HEK293 (cell line): ENCODE results near the gene ADGRG7.

Experiments used
- CTCF ChIA-PET: fragments of 350-600 bp; formaldehyde crosslinking; extraction: SDS; loops from one replicate; lab custom pipeline; 2021; ENCODE audit warnings: antibody characterized with exemption; lab: Yijun Ruan, JAX
- POLR2A ChIA-PET: fragments of 300-600 bp; formaldehyde crosslinking; extraction: SDS; loops from one replicate; lab custom pipeline; 2020; ENCODE audit warnings: antibody characterized with exemption, inconsistent platforms; lab: Yijun Ruan, JAX
- H3K27ac ChIP-seq: fragments of 200-500 bp; sonication (Bioruptor generic); 2 replicates; pipeline ENCODE4 v1.5.1; 2014; ENCODE audit warnings: low read depth, low read length, control low read depth, inconsistent platforms; ENCODE audit errors: extremely low read depth
- H3K36me3 ChIP-seq, 2 experiments: fragments of 200-500 bp in 1 of 2; sonication (Bioruptor generic) in 1 of 2; 1 replicate in 1 of 2; 2 replicates in 1 of 2; pipeline ENCODE4 v1.5.1; 2014 to 2017; ENCODE audit warnings: inconsistent platforms in 2 of 2, low read length in 2 of 2; ENCODE audit not compliant: control insufficient read depth in 2 of 2, insufficient read depth in 1 of 2
- H3K4me1 ChIP-seq: fragments of 200-500 bp; sonication (Bioruptor generic); 2 replicates; pipeline ENCODE4 v1.5.1; 2014; ENCODE audit warnings: mild to moderate bottlenecking, low read length, inconsistent platforms; ENCODE audit not compliant: control insufficient read depth, insufficient read depth
- H3K4me3 ChIP-seq: 2 replicates; pipeline ENCODE4 v1.5.1; 2011; ENCODE audit warnings: low read depth, mild to moderate bottlenecking, control low read depth, low read length, moderate library complexity
- H3K9me3 ChIP-seq: fragments of 200-500 bp; sonication (Bioruptor generic); 2 replicates; pipeline ENCODE4 v1.5.1; 2014; ENCODE audit warnings: low read depth, low read length, inconsistent platforms; ENCODE audit not compliant: control insufficient read depth, insufficient read depth
- ATF2 ChIP-seq: fragments of 450-650 bp; formaldehyde crosslinking; IDR thresholded peaks from 2 replicates; pipeline ENCODE4 v1.5.1; 2016; ENCODE audit warnings: missing biosample characterization, missing genetic modification characterization, low read depth
- INSM2 ChIP-seq: fragments of 450-650 bp; formaldehyde crosslinking; IDR thresholded peaks from 2 replicates; pipeline ENCODE4 v1.5.1; 2016; ENCODE audit warnings: missing biosample characterization, missing genetic modification characterization
- MYNN ChIP-seq: fragments of 450-650 bp; formaldehyde crosslinking; IDR thresholded peaks from 2 replicates; pipeline ENCODE4 v1.5.1; 2016; ENCODE audit warnings: missing biosample characterization, missing genetic modification characterization, borderline replicate concordance
- PRDM1 ChIP-seq: fragments of 450-650 bp; formaldehyde crosslinking; IDR thresholded peaks from 2 replicates; pipeline ENCODE4; 2016; ENCODE audit warnings: missing biosample characterization, missing genetic modification characterization
- PRDM2 ChIP-seq: fragments of 450-650 bp; formaldehyde crosslinking; IDR thresholded peaks from 2 replicates; pipeline ENCODE4 v1.5.1; 2016; ENCODE audit warnings: missing biosample characterization, missing genetic modification characterization, borderline replicate concordance
- TCF7L2 ChIP-seq: IDR thresholded peaks from 2 replicates; pipeline ENCODE4 v1.6.1; 2011; ENCODE audit warnings: low read depth, mild to moderate bottlenecking, inconsistent platforms, low read length, moderate library complexity, borderline replicate concordance
- ZNF132 ChIP-seq: fragments of 450-650 bp; formaldehyde crosslinking; IDR thresholded peaks from 2 replicates; pipeline ENCODE4 v1.5.1; 2017; ENCODE audit warnings: missing biosample characterization, missing genetic modification characterization, borderline replicate concordance
- ZNF157 ChIP-seq: fragments of 450-650 bp; formaldehyde crosslinking; IDR thresholded peaks from 2 replicates; pipeline ENCODE4 v1.5.1; 2016; ENCODE audit warnings: missing biosample characterization, missing genetic modification characterization
- ZNF16 ChIP-seq: fragments of 450-650 bp; formaldehyde crosslinking; IDR thresholded peaks from 2 replicates; pipeline ENCODE4 v1.5.1; 2016; ENCODE audit warnings: low read depth, missing biosample characterization, missing genetic modification characterization
- ZNF239 ChIP-seq: fragments of 450-650 bp; formaldehyde crosslinking; IDR thresholded peaks from 2 replicates; pipeline ENCODE4 v1.5.1; 2016; ENCODE audit warnings: missing biosample characterization, missing genetic modification characterization
- ZNF24 ChIP-seq: fragments of 450-650 bp; formaldehyde crosslinking; IDR thresholded peaks from 2 replicates; pipeline ENCODE4 v1.5.1; 2016; ENCODE audit warnings: missing biosample characterization, missing genetic modification characterization
- ZNF626 ChIP-seq: fragments of 450-650 bp; sonication (Bioruptor Pico); formaldehyde crosslinking; IDR thresholded peaks from 2 replicates; pipeline ENCODE4 v1.5.1; 2018; ENCODE audit warnings: missing biosample characterization, missing genetic modification characterization, inconsistent platforms
- ZNF658 ChIP-seq: fragments of 450-650 bp; formaldehyde crosslinking; IDR thresholded peaks from 2 replicates; pipeline ENCODE4; 2016; ENCODE audit warnings: missing biosample characterization, missing genetic modification characterization
- ZNF692 ChIP-seq: fragments of 450-650 bp; formaldehyde crosslinking; IDR thresholded peaks from 2 replicates; pipeline ENCODE4 v1.5.1; 2016; ENCODE audit warnings: missing biosample characterization, missing genetic modification characterization
- ZSCAN23 ChIP-seq: fragments of 450-650 bp; formaldehyde crosslinking; IDR thresholded peaks from 2 replicates; pipeline ENCODE4 v1.5.1; 2016; ENCODE audit warnings: missing biosample characterization, missing genetic modification characterization
- TF ChIP-seq, protein P1 (sequence below): fragments of 450-650 bp; IDR thresholded peaks from 2 replicates; pipeline ENCODE4 v1.5.1; 2018; ENCODE audit warnings: missing biosample characterization, missing genetic modification characterization
- TF ChIP-seq, protein P2 (sequence below): sonication (generic); formaldehyde crosslinking; IDR thresholded peaks from 2 replicates; pipeline ENCODE4 v1.8.1; 2022; ENCODE audit warnings: mild to moderate bottlenecking, moderate library complexity, missing genetic modification reagents
- TF ChIP-seq, protein P3 (sequence below): fragments of 450-650 bp; formaldehyde crosslinking; IDR thresholded peaks from 2 replicates; pipeline ENCODE4 v1.5.1; 2016; ENCODE audit warnings: missing biosample characterization, missing genetic modification characterization
- TF ChIP-seq, protein P4 (sequence below): fragments of 450-650 bp; formaldehyde crosslinking; IDR thresholded peaks from 2 replicates; pipeline ENCODE4 v1.5.1; 2016; ENCODE audit warnings: missing biosample characterization, missing genetic modification characterization

The ADGRG7 gene

DNA sequence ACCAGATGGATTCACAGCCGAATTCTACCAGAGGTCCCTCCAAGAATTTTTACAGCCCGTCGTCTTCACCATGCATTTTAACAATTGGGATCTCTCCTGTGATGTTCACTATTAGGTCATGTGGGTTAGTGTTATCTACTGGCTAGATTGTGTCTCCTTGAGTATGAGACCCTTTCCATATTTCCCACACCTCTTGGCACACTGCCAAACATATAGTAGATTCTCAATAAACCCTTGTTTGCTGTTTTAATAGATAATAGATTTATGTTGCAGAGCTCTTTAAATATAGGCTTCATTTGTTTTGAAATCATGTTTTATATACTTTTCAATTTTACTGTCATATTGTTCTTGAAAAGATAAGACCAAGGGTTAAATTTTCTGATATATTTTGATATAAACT is 34.9 kb upstream of the ADGRG7 start (continued):
- TF ChIP-seq, protein P1, sequence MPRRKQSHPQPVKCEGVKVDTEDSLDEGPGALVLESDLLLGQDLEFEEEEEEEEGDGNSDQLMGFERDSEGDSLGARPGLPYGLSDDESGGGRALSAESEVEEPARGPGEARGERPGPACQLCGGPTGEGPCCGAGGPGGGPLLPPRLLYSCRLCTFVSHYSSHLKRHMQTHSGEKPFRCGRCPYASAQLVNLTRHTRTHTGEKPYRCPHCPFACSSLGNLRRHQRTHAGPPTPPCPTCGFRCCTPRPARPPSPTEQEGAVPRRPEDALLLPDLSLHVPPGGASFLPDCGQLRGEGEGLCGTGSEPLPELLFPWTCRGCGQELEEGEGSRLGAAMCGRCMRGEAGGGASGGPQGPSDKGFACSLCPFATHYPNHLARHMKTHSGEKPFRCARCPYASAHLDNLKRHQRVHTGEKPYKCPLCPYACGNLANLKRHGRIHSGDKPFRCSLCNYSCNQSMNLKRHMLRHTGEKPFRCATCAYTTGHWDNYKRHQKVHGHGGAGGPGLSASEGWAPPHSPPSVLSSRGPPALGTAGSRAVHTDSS = no peak
- TF ChIP-seq ZNF157 = no peak
- TF ChIP-seq, protein P2, sequence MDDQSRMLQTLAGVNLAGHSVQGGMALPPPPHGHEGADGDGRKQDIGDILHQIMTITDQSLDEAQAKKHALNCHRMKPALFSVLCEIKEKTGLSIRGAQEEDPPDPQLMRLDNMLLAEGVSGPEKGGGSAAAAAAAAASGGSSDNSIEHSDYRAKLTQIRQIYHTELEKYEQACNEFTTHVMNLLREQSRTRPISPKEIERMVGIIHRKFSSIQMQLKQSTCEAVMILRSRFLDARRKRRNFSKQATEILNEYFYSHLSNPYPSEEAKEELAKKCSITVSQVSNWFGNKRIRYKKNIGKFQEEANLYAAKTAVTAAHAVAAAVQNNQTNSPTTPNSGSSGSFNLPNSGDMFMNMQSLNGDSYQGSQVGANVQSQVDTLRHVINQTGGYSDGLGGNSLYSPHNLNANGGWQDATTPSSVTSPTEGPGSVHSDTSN (CRISPR knock-in tag) = no peak

DNA sequence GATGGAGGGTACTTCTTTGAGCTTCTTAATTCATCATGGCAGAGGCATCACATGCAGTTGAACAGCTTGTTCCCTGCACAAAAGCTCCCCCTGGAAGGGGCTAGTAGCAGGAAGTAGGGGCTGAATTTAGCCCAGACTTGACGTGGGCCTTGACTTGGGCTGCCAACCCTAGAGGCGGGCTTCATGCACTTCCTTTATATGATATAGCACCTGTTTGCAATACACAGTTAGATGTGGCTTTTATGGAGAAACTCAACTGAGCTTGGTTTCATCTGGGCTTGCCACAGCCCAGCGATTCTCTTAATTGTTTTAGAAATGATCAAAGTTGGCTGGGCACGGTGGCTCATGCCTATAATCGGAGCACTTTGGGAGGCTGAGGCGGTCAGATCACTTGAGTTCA is 33.7 kb upstream of the ADGRG7 start:
- POLR2A ChIA-PET = no interaction called here
- H3K9me3 ChIP-seq = no peaks in the 10 kb centered on the region
- H3K36me3 ChIP-seq = no peaks in the 10 kb centered on the region
- CTCF ChIA-PET = interaction anchor here (0.6 to 0.7 kb wide), 2 partner anchors 23 to 94 kb away, joined by 3 to 5 read pairs; no protein-coding TSS in a partner anchor
- no peak for TF ChIP-seq PRDM2 (tag by site-specific recombination)
- no peak for TF ChIP-seq ZNF24 (tag by site-specific recombination)
- no peak for TF ChIP-seq ZNF239 (tag by site-specific recombination)
- no peak for TF ChIP-seq ZNF16 (tag by site-specific recombination)
- no peak for TF ChIP-seq ZNF692
- no peak for TF ChIP-seq INSM2 (tag by site-specific recombination)
- no peak for TF ChIP-seq ZSCAN23 (tag by site-specific recombination)
- TF ChIP-seq ZNF132 = no peak
- TF ChIP-seq ATF2 (tag by site-specific recombination) = no peak
- TF ChIP-seq TCF7L2 = no peak
- TF ChIP-seq, protein P3, sequence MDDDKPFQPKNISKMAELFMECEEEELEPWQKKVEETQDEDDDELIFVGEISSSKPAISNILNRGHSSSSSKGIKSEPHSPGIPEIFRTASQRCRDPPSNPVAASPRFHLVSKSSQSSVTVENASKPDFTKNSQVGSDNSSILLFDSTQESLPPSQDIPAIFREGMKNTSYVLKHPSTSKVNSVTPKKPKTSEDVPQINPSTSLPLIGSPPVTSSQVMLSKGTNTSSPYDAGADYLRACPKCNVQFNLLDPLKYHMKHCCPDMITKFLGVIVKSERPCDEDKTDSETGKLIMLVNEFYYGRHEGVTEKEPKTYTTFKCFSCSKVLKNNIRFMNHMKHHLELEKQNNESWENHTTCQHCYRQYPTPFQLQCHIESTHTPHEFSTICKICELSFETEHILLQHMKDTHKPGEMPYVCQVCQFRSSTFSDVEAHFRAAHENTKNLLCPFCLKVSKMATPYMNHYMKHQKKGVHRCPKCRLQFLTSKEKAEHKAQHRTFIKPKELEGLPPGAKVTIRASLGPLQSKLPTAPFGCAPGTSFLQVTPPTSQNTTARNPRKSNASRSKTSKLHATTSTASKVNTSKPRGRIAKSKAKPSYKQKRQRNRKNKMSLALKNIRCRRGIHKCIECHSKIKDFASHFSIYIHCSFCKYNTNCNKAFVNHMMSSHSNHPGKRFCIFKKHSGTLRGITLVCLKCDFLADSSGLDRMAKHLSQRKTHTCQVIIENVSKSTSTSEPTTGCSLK (tag by site-specific recombination) = no peak
- no peak for TF ChIP-seq MYNN (tag by site-specific recombination)
- TF ChIP-seq ZNF626 (tag by site-specific recombination) = no peak
- TF ChIP-seq, protein P4, sequence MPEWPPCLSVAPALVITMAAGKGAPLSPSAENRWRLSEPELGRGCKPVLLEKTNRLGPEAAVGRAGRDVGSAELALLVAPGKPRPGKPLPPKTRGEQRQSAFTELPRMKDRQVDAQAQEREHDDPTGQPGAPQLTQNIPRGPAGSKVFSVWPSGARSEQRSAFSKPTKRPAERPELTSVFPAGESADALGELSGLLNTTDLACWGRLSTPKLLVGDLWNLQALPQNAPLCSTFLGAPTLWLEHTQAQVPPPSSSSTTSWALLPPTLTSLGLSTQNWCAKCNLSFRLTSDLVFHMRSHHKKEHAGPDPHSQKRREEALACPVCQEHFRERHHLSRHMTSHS (tag by site-specific recombination) = no peak
- no peak for TF ChIP-seq PRDM1 (tag by site-specific recombination)
- TF ChIP-seq ZNF658 (tag by site-specific recombination) = no peak
- no peak overlapping the region for H3K4me3 ChIP-seq
- no peak overlapping the region for H3K27ac ChIP-seq
- no peaks in the 10 kb centered on the region for H3K4me1 ChIP-seq
